Measurements from ENCODE around the gene RCN1. TPM values are rescaled to one million over a fixed set of nuclear protein-coding genes. Genes with fewer than 3 reads are reported as not detected.

RCN1 gene
- 100 to 1,000 TPM in 1 of 4 donors, 10 to 100 TPM in 3; 52.0 to 101 (median 75.7) TPM for total RNA-seq

GRCh38 chr11:32090545-32091370 lies at the start of gene RCN1:
TSS of gene RCN1 (plus strand) at chr11:32091074. CDS start at chr11:32091197, 123 bp downstream.
- H3K27ac ChIP-seq: peak within 1 kb of the TSS; percentile 54 to 85 (median 77)
- TF ChIP-seq CTCF (IDR thresholded peaks at IDR 0.05): no peak
- peak in 1 of 2 donors; percentile 77 for TF ChIP-seq POLR2A (IDR thresholded peaks at IDR 0.05)
- 7 to 25% methylated on average over 11 to 35 of the region's 79 CpGs for WGBS, 2 donors
- H3K36me3 ChIP-seq: no peaks in the 10 kb centered on the region
- intact Hi-C loops (cut with DNase I): no loop called here
- peak within 1 kb of the TSS; percentile 52 to 91 (median 81) for H3K4me3 ChIP-seq (replicated peaks in 1 of 3)
- no peaks in the 10 kb centered on the region for H3K9me3 ChIP-seq
- no peaks in the 10 kb centered on the region for H3K27me3 ChIP-seq
- peaks cover 16 to 18% of the 10 kb centered on the region in 2 donors for H3K4me1 ChIP-seq
- peak; percentile 65 to 68 for DNase-seq

GRCh38 chr11:32043737-32044136 lies 47.1 kb upstream of the RCN1 start:
- TF ChIP-seq CTCF (IDR thresholded peaks at IDR 0.05): no peak
- TF ChIP-seq POLR2A (IDR thresholded peaks at IDR 0.05): no peak
- Histone ChIP-seq H3K4me3 (replicated peaks in 1 of 3) (no peak overlapping the region), H3K27me3 (no peaks in the 10 kb centered on the region), H3K36me3 (no peaks in the 10 kb centered on the region), H3K9me3 (no peaks in the 10 kb centered on the region), H3K4me1 (no peaks in the 10 kb centered on the region), H3K27ac (no peak overlapping the region)
- no peak for DNase-seq
- WGBS, 2 donors: 70 to 72% methylated on average over 1 of the region's 1 CpG
- intact Hi-C loops (cut with DNase I): no loop called here

GRCh38 chr11:32044158-32044863 lies 46.6 kb upstream of the RCN1 start:
- TF ChIP-seq CTCF (IDR thresholded peaks at IDR 0.05): no peak
- TF ChIP-seq POLR2A (IDR thresholded peaks at IDR 0.05): no peak
- Histone ChIP-seq H3K4me1 (no peaks in the 10 kb centered on the region), H3K27me3 (no peaks in the 10 kb centered on the region), H3K4me3 (replicated peaks in 1 of 3) (no peak overlapping the region), H3K36me3 (no peaks in the 10 kb centered on the region), H3K27ac (no peak overlapping the region), H3K9me3 (no peaks in the 10 kb centered on the region)
- 69 to 76% methylated on average over 4 of the region's 4 CpGs for WGBS, 2 donors
- no peak for DNase-seq
- intact Hi-C loops (cut with DNase I): no loop called here

GRCh38 chr11:32045456-32045855 lies 45.4 kb upstream of the RCN1 start:
- Histone ChIP-seq H3K4me1 (no peaks in the 10 kb centered on the region), H3K36me3 (no peaks in the 10 kb centered on the region), H3K4me3 (replicated peaks in 1 of 3) (no peak overlapping the region), H3K27me3 (no peaks in the 10 kb centered on the region), H3K9me3 (no peaks in the 10 kb centered on the region), H3K27ac (no peak overlapping the region)
- TF ChIP-seq CTCF (IDR thresholded peaks at IDR 0.05) (no peak), POLR2A (IDR thresholded peaks at IDR 0.05) (no peak)
- intact Hi-C loops (cut with DNase I): no loop called here
- no peak for DNase-seq

DNA sequence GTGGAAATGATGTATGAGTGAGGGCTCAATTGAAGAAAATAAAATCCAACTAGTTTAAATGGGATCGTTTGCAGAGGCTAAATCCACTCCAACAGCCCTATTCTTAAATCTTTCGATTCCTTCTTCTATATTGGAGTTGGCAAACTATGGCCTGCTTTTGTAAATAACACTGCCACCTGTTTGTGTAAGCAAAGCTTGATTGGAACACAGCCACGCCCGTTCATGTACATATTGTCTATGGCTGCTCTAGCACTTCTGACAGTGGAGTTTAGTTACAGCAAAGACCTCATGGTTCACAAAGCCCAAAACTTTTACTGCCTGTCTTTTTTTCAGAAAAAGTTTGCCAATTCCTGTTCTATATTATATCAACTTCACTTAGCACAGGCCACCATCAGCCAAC lies 40.6 kb upstream of the RCN1 start:
- TF ChIP-seq CTCF (IDR thresholded peaks at IDR 0.05) (no peak), POLR2A (IDR thresholded peaks at IDR 0.05) (no peak)
- Histone ChIP-seq H3K9me3 (no peaks in the 10 kb centered on the region), H3K27ac (no peak overlapping the region), H3K36me3 (no peaks in the 10 kb centered on the region), H3K4me1 (no peaks in the 10 kb centered on the region), H3K27me3 (no peaks in the 10 kb centered on the region), H3K4me3 (replicated peaks in 1 of 3) (no peak overlapping the region)
- no peak for DNase-seq
- WGBS, 2 donors: 80 to 85% methylated on average over 4 of the region's 4 CpGs
- intact Hi-C loops (cut with DNase I): loop anchor here (10.0 kb wide), 1 partner anchor 245 kb away; no protein-coding TSS in a partner anchor

Data from thyroid gland (tissue), 4 donors.